Endodermal cell (in vitro differentiated cells): Measurements from ENCODE around the gene UCP2. TPM values are rescaled to one million over a fixed set of nuclear protein-coding genes. Genes with fewer than 3 reads are reported as not detected.

ENCODE experiments used
- DNase-seq: peaks from one replicate; pipeline ENCODE4 v3.0.0-alpha.2; 2017
- H3K27ac ChIP-seq: 2 replicates; pipeline ENCODE4 v1.5.1; 2013; ENCODE audit warnings: mild to moderate bottlenecking, low read depth, low read length, moderate library complexity
- H3K27me3 ChIP-seq: 2 replicates; pipeline ENCODE4 v1.6.1; 2013; ENCODE audit warnings: mild to moderate bottlenecking, low read length, moderate library complexity; ENCODE audit not compliant: insufficient read depth, control insufficient read depth, poor library complexity, severe bottlenecking
- H3K36me3 ChIP-seq: 2 replicates; pipeline ENCODE4 v1.7.0; 2013; ENCODE audit warnings: mild to moderate bottlenecking, low read length, moderate library complexity; ENCODE audit not compliant: control insufficient read depth, insufficient read depth
- H3K4me1 ChIP-seq: one replicate; pipeline ENCODE4 v1.7.0; 2013; ENCODE audit warnings: low read length; ENCODE audit not compliant: control insufficient read depth, insufficient read depth
- H3K4me3 ChIP-seq: 2 replicates; pipeline ENCODE4 v1.5.1; 2013; ENCODE audit warnings: mild to moderate bottlenecking, low read length, moderate library complexity
- H3K9ac ChIP-seq: 2 replicates; pipeline ENCODE4 v1.6.1; 2013; ENCODE audit warnings: mild to moderate bottlenecking, low read length, moderate library complexity; ENCODE audit not compliant: poor library complexity, severe bottlenecking; ENCODE audit errors: extremely low read depth
- H3K9me3 ChIP-seq: 2 replicates; pipeline ENCODE4 v1.6.1; 2013; ENCODE audit warnings: mild to moderate bottlenecking, low read length, moderate library complexity; ENCODE audit not compliant: control insufficient read depth
- H3K27ac Mint-ChIP-seq: 2 replicates; pipeline ENCODE4 v1.8.0; 2020; ENCODE audit warnings: mixed read lengths
- H3K27me3 Mint-ChIP-seq: 2 replicates; pipeline ENCODE4 v1.8.0; 2021; ENCODE audit warnings: mild to moderate bottlenecking, mixed read lengths; ENCODE audit not compliant: insufficient read depth
- H3K36me3 Mint-ChIP-seq: 2 replicates; pipeline ENCODE4 v1.8.0; 2020; ENCODE audit warnings: low read depth, mixed read lengths
- H3K4me1 Mint-ChIP-seq: 2 replicates; pipeline ENCODE4 v1.8.0; 2020; ENCODE audit warnings: mixed read lengths
- H3K4me3 Mint-ChIP-seq: 2 replicates; pipeline ENCODE4 v1.8.0; 2020; ENCODE audit warnings: mild to moderate bottlenecking, moderate library complexity, mixed read lengths
- H3K9me3 Mint-ChIP-seq: 2 replicates; pipeline ENCODE4 v1.8.0; 2020; ENCODE audit warnings: mild to moderate bottlenecking, mixed read lengths
- WGBS, 2 experiments: methylation state at CpG; one replicate each; pipeline versions ENCODE4 v1.1.5 to v1.1.7; 2013; ENCODE audit warnings: missing lambda C conversion rate in 2 of 2, mixed read lengths in 1 of 2; ENCODE audit not compliant: insufficient coverage in 1 of 2, insufficient read length in 1 of 2; 5-methylcytosine and 5-hydroxymethylcytosine counted together
- total RNA-seq, 2 donors: library from RNA; stranded (reverse); fragmentation: NEBNext Ultra II Directional in 1 of 2; extraction: Animal tissue kit (Norgen Biotek cat#: 25700) in 1 of 2; gene quantifications; 2 replicates in 1 of 2; 3 replicates in 1 of 2; pipeline ENCODE4 v1.2.1, GENCODE V29; 2021
- TF ChIP-seq, protein P1 (sequence below): fragments of 200-600 bp; sonication (generic); conservative IDR thresholded peaks from 2 replicates; pipeline ENCODE4 v1.5.0; 2021; ENCODE audit warnings: antibody characterized with exemption, mild to moderate bottlenecking

Gene UCP2
- total RNA-seq, 2 donors from 2014 or later = 140 to 202 TPM

- H3K27me3 ChIP-seq = no peaks in the 10 kb centered on the region
- H3K27me3 Mint-ChIP-seq = no peaks in the 10 kb centered on the region
- no peak overlapping the region for H3K27ac ChIP-seq
- H3K9me3 ChIP-seq = peaks cover 4% of the 10 kb centered on the region
- H3K4me1 Mint-ChIP-seq = peaks cover 3% of the 10 kb centered on the region
- H3K4me1 ChIP-seq = no peaks in the 10 kb centered on the region
- H3K9me3 Mint-ChIP-seq = peaks cover 15% of the 10 kb centered on the region
- no peak overlapping the region for H3K27ac Mint-ChIP-seq
- TF ChIP-seq, protein P1, sequence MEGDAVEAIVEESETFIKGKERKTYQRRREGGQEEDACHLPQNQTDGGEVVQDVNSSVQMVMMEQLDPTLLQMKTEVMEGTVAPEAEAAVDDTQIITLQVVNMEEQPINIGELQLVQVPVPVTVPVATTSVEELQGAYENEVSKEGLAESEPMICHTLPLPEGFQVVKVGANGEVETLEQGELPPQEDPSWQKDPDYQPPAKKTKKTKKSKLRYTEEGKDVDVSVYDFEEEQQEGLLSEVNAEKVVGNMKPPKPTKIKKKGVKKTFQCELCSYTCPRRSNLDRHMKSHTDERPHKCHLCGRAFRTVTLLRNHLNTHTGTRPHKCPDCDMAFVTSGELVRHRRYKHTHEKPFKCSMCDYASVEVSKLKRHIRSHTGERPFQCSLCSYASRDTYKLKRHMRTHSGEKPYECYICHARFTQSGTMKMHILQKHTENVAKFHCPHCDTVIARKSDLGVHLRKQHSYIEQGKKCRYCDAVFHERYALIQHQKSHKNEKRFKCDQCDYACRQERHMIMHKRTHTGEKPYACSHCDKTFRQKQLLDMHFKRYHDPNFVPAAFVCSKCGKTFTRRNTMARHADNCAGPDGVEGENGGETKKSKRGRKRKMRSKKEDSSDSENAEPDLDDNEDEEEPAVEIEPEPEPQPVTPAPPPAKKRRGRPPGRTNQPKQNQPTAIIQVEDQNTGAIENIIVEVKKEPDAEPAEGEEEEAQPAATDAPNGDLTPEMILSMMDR = no peak
- H3K36me3 Mint-ChIP-seq = peaks cover 49% of the 10 kb centered on the region
- peaks cover 28% of the 10 kb centered on the region for H3K36me3 ChIP-seq
- no peak for DNase-seq
- 93 to 96% methylated on average over 6 to 7 of the region's 7 CpGs for WGBS, 2 experiments
- H3K4me3 Mint-ChIP-seq = no peak overlapping the region
- H3K9ac ChIP-seq = no peak overlapping the region
- H3K4me3 ChIP-seq = no peak overlapping the region
Observed at GRCh38 chr11:73932781-73933180, 49.9 kb downstream of the UCP2 start.

- Histone ChIP-seq H3K27me3 (no peaks in the 10 kb centered on the region), H3K4me1 (no peaks in the 10 kb centered on the region), H3K4me3 (no peak overlapping the region), H3K9me3 (peaks cover 4% of the 10 kb centered on the region), H3K36me3 (peaks cover 36% of the 10 kb centered on the region), H3K9ac (no peak overlapping the region), H3K27ac (no peak overlapping the region)
- TF ChIP-seq, protein P1 = no peak
- Mint-ChIP-seq H3K4me1 (peaks cover 3% of the 10 kb centered on the region), H3K27me3 (no peaks in the 10 kb centered on the region), H3K36me3 (peaks cover 54% of the 10 kb centered on the region), H3K4me3 (no peak overlapping the region), H3K9me3 (peaks cover 8% of the 10 kb centered on the region), H3K27ac (no peak overlapping the region)
- DNase-seq = no peak
- WGBS, 2 experiments = 94 to 100% methylated on average over 4 to 6 of the region's 6 CpGs
Observed at GRCh38 chr11:73931951-73932350, 50.7 kb downstream of the UCP2 start.

DNA sequence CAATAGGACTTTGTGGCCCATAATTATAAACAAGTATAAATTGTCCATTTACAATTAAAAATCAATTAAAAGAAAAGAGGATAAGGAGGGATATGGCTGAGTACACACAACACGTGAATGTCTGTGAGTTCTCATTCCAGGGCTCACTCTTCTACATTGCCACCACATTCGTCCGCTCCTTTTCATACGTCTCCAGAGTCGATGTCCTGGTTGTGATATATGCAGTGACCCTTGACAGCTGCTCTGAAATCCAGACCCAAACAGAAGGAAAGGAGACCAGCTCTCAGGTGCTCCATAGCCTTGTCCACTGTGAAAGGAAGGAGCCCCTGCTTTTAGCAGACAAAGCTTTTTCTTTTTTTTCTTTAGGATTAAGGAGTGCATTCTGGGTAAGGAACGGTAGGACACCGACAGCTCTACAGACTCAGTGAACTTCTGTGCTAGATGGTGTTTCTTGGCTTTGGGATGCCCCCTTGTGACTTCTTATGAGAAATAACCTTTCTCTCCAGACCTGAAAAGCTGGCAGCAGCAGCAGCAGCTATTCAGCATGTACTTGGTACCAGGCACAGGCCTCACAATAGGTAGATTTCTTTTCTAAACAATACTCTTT, 51.5 kb downstream of the UCP2 start:
- TF ChIP-seq, protein P1 = peak; percentile 80

More for the DNA sequence above, 51.5 kb downstream of the UCP2 start:
- Mint-ChIP-seq H3K9me3 (peaks cover 6% of the 10 kb centered on the region), H3K4me3 (no peak overlapping the region), H3K4me1 (peaks cover 3% of the 10 kb centered on the region), H3K27ac (peak overlapping the region; percentile 86), H3K36me3 (peaks cover 57% of the 10 kb centered on the region), H3K27me3 (no peaks in the 10 kb centered on the region)
- WGBS, 2 experiments = 69 to 74% methylated on average over 6 to 7 of the region's 7 CpGs
- H3K27ac ChIP-seq = no peak overlapping the region
- H3K4me3 ChIP-seq = no peak overlapping the region
- peaks cover 4% of the 10 kb centered on the region for H3K9me3 ChIP-seq
- peaks cover 42% of the 10 kb centered on the region for H3K36me3 ChIP-seq
- H3K9ac ChIP-seq = no peak overlapping the region
- no peaks in the 10 kb centered on the region for H3K4me1 ChIP-seq
- H3K27me3 ChIP-seq = no peaks in the 10 kb centered on the region
- peak; percentile 76 for DNase-seq
